Gastroesophageal sphincter (tissue), 3 donors: ENCODE results near the gene TMTC1.

Experiments used
- CTCF ChIP-seq, 4 experiments: fragments of 200-600 bp in 2 of 4; fragments of 450-650 bp in 2 of 4; sonication (generic) in 1 of 4; IDR thresholded peaks; one replicate each; pipeline ENCODE4 v1.5.1; 2017 to 2019; ENCODE audit warnings: antibody characterized with exemption in 4 of 4, mild to moderate bottlenecking in 2 of 4, moderate library complexity in 2 of 4
- EP300 ChIP-seq: sonication (generic); formaldehyde crosslinking; IDR thresholded peaks from one replicate; pipeline ENCODE4 v1.6.1; 2017; ENCODE audit warnings: antibody characterized with exemption, mild to moderate bottlenecking
- POLR2AphosphoS5 ChIP-seq: sonication (generic); formaldehyde crosslinking; IDR thresholded peaks from one replicate; pipeline ENCODE4 v1.6.1; 2017; ENCODE audit warnings: antibody characterized with exemption

GRCh38 chr12:29743077-29743476 is 40.7 kb downstream of the TMTC1 start:
- no peak for TF ChIP-seq POLR2AphosphoS5
- no peak for TF ChIP-seq CTCF (IDR thresholded peaks at IDR 0.05)
- TF ChIP-seq EP300: no peak
